GM21423 (cell line): ENCODE measurements around the gene RPAIN.
A peak's percentile ranks its signal among the peaks of the same experiment; 100 is the strongest.

ENCODE experiments used
- ATAC-seq: cut with Tn5 transposase; IDR thresholded peaks from one replicate; pipeline ENCODE4 v1.9.1; 2021; ENCODE audit warnings: mild to moderate bottlenecking, moderate library complexity; ENCODE audit not compliant: unreplicated experiment

RPAIN gene, protein sequence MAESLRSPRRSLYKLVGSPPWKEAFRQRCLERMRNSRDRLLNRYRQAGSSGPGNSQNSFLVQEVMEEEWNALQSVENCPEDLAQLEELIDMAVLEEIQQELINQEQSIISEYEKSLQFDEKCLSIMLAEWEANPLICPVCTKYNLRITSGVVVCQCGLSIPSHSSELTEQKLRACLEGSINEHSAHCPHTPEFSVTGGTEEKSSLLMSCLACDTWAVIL

DNA sequence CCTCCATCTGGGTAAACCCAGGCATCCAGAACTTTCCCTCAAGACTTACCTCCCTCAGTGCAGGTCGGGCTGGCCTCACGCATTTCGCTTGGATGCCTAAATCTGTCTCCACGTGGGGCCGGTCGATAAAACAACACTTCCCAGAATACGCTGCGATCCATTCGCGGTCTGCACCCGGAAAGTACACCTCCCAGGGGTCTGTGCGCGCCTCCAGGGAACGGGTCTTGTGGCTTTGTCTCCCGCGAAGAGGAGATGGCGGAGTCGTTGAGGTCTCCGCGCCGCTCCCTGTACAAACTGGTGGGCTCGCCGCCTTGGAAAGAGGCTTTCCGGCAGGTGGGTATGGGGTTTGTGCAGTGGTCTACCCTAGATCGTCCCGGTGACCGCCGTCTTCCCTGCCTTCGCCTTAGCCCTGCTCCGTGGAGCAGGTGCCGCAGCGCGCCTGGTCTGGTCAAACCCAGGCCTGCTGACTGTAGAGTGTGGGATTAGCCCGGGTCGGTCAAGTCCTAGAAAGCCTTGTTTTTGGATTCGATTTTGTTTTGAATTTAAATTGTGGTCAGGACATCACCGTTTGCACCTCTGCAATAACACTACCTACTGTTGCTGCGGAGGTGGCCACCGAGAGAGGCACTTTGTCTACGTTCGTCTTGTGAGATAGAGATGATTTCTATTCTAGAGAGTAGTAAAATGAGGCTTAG lies at the start of gene RPAIN:
Gene RPAIN, plus strand, starts transcription at position 224 of the 695 bp plus-strand sequence. Its CDS starts 29 bp downstream, at position 253.
- ATAC-seq, result peak; percentile 47

DNA sequence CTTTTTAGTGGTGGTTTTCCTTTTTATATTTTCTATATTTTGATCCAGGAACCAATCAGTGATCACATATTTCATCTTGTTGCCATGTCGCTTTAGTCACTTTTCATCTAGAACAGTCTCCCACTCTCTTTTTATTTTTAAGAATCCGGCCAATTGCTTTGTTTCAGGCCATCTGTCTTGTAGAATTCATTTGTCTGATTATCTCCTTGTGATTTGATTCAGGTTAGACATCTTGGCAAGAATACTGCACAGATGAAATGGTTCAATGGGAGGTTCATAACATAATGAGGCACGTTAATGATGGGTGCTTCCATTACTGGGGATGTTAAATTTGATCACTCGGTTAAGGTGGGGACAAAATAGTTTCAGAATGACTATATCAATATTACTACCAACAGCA lies 49.6 kb upstream of the RPAIN start:
- no peak for ATAC-seq

DNA sequence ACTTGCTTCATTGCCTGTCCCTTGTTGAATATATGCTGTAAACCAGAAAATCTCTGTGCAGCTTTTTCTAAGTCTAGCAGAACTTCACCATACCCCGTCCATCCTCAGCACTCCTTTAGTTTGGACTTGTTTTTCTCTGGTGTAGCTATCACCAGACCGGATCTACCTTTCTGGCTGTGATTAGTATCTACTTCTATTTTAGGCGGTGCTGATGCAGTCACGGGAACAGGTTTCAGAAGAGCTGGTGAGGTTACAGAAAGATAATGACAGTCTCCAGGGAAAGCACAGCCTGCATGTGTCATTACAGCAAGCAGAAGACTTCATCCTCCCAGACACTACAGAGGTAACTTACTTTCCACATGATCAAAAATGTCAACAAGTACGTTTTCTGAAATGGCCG lies 46.9 kb upstream of the RPAIN start:
- ATAC-seq, result no peak

DNA sequence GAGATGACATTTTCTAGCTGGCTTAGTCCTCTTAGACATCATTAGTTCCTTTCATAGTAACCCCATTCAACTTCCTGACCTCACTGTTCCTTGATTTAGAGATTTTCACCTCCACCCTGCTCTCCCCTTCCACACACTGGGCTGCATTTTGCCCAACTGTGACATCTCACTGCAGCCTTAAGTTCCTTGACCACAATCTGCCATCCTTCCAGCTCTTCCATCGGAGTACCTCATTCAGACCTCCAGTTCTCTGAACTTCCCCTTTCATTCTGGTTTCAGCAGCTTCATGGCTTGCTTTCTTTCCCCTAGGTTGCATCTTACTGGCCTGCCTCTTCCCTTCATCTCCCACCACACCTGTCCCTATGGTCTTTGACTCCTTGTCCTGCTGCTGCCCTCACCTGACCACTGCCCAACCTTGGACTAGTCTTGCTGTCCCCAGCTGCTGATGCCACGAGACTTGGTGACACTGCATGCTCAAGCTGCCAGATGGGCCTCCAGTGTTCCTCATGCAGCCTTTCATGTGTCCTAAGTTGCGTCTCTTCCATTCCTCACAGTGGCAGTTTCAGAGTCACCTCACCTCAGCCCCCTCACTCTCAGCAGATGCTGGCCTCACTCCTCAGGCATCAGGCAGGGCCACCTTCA lies 41.3 kb upstream of the RPAIN start:
- ATAC-seq, result no peak

DNA sequence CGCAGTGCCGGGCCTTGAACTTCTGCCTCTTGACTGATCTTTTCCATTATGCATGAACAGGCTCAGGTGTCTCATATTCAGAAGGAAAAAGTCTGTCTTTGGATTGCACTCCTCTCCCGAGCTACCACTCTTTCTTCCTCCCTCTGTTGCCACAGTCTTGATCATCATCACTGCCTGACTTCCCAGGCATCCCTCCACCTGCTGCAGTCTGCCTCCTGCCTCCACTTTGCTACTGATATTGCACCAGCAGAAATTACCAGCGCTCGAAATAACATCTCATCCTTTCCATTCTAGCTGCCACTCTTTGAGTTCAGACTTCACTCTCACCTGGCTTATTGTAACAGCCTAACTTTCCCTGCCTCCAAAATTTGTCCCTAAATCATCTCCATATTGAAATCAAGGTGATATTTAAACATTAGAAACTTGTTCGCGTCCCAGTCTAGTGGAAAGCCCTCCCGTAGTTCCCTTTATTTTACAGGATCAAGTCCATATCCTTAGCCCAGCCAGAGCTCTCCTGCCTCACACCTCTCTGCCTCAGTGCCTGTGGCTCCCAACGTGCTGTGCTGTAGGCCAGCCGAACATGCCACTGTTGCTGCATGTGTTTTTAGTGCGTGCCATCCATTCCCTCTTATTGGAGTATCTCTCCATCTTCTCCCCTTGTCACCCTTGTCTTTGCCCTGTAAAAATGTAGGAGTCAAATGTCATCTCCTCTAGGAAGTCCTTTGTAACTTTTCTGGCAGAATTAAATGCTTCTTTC lies 40.5 kb upstream of the RPAIN start:
- ATAC-seq, result no peak

DNA sequence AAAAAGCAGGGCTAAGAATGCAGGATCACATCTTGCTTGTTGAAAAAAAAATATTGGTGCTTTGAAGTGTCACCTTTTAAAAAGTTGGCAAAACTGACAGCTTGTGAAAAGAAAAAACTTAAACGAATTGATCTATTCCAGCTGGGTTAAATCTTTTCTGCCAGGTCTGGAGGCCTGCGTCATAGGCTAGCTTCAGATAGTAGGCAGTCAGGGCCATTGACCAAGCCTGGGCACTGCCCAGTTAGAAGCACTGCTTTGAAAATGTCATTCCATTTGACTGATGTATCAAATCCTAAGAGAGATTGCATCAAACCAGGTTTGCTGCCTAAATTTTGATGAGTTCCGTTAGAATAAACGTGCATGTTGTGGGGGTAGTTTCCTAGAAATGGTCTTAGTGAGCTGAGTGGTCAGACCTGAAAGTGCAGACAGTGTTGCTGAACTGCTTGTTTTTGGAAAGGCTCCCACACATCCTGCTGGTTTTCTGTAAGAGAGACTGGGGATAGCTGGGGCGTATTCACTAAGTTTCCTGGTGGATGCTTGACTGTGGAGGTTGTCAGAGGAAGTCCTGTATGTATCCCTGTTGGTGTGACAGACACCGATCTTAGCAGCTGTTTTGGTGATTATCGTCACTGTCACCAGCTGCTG lies 39.4 kb upstream of the RPAIN start:
- ATAC-seq, result no peak

DNA sequence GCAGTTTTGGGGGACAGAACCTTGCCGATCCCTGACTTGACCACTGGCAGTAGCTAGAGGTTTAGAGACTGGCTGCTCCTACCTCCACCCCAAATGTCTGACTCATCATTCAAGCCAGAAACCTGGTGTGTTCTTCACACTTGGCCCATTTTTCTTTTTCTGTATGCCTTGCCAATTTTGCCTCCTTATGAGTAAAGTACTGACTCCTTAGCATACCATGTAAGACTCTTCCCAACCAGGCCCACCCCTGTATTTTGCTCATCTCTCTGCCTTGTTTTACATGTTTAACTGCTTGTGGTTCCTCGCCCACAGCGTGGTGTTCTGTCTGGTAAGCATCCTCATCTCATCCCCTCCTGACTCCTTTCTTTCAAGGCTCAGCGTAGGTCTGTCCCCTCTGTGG lies 38.4 kb upstream of the RPAIN start:
- ATAC-seq, result no peak

DNA sequence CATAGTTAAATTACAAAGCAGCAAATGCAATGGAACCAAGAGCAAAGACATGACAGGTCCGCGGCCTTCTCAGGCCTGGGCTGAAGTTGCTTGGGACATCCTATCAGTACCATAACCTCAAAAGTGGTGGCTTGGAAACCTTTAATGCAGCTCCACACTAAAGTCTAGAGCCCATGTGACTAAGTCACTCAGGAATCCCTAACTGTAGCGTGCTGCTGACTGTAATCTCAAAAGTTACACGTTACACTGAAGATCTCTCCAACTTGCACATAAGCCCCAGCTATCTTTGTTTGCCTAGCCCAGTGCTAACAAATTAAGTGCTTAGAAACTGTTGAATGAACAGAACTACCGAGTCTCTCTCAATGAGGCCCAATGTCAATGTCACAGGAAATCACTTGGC lies 28.3 kb upstream of the RPAIN start:
- no peak for ATAC-seq

DNA sequence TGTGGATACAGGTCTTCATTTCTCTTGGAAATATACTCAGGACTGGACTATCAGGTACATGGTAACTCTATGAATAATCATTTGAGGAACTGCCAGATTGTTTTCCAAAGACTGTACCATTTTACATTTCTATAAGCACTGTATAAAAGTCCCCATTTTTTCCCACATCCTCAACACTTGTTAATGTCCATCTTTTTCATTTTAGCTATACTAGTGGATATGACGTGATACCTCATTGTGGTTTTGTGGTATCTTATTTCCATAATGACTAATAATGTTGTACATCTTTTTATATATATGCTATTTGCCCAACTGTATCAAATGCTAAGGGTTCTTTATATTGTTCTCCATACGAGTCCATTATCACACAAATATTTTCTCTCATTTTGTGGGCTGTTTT lies 23.4 kb upstream of the RPAIN start:
- ATAC-seq, result no peak

DNA sequence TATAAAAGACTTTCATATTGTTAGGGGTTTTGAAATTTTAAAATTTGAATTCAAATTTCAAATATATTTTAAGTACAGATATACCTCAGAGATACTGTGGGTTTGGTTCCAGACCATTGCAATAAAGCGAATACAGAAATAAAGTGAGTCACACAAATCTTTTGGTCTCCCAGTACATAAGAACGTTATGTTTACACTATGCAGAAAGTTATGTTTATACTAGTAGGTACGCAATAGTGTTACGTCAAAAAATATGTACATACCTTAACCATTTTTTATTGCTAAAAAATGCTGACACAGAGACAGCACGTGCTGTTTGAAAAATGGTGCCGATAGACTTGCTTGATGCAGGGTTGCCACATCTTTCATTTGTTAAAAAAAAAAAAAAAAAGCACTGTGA lies 20.2 kb upstream of the RPAIN start:
- ATAC-seq, result no peak

DNA sequence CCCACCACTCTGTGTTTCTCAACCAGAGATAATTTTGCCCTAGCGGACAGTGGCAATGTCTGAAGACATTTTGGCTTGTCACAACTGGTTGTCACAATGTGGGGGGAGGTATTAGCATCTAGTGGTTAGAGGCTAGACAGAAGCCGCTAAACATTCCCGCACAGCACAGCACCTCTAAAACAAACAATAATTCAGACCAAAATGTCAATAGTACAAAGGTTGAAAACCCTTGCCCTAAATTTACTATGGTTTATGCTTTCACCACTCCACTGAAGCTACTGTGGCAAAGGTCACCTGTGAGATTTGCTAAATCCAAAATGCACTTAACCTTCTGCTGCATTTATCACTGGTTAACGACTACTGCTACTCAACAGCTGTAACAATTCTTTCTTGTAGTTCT lies 14.6 kb upstream of the RPAIN start:
- ATAC-seq, result no peak

DNA sequence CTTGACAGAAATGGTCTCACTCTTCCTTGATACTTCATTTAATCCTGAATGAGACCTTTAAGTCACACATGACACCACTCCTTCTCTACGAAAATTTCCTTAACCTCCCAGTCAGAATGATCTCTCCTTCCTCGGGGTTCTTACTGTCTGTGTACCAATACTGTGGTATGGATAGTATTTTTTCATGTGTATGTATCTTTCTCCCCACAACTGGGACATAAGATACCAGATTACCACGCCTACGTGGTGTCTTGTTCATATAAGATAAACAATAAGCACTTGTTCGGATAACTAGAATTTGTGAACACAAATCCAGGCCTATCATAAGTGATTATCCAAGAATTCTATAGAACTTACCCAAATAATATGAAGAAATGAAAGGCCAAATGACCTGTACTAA lies 11.8 kb upstream of the RPAIN start:
- ATAC-seq, result no peak

DNA sequence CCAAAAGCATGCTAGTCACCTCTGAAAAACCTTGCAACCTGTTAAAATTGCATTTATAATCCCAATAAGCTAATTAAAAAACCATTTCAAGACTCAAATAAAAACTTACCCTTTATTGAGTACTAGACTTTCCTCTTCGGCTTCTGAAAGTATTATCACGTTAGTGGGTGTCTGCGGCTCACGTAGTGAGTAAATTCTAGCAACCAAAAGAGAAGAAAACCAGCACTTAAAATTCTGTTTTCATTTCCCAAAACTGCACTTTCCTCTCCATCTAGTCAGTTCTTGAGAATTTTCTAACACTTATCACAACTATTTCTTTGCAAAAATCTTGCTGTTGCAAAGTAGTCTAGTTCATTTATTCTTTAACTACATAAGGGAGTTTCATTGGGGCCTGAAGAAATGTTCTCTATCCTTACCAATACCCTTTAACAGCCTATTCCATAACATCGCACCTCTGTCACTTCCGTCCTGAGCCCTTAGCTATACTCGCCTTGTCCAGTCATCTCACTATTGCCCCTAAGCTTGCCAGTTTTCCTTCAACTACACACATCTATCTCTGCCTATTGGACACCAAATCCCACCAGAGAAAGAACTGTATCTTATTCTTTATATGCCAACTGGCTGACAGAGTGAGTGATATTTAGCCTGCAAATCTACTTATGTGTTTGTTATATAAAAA lies 9.2 kb upstream of the RPAIN start:
- ATAC-seq, result no peak

DNA sequence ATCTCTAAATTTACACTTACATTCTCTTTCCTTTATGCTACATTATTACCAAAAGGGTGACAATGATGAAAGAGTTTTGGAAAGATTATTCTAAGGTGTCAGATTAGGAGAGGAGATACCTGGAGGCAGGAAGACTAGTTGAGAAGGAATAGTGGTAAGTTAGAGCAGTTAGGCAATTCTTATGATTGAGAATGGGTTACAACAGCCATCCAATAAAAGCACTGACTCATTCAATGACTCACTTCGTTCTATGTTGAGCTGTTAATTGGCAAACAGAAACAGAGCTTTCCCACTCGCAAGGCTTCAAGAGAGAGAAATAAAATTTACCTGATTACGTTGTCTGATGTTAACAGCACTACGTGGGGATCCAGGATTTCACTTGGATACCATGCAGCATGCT lies 6.3 kb upstream of the RPAIN start:
- no peak for ATAC-seq

DNA sequence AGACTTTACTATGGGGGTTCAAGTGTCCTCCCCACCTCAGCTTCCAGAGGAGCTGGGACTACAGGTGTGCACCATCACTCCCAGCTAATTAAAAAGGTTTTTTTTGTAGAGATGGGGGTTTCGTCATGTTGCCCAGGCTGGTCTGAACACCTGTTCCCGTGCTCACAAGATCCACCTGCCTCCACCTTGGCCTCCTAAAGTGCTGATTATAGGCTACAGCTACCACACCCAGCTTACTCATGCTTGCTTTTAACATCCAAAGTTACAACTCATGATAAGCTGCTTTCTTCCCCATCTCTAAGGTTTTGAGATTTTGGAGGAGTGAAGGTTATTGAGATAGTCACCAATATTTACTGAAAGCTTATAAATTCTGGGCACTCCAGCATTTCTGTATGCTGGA lies 3.1 kb upstream of the RPAIN start:
- no peak for ATAC-seq

DNA sequence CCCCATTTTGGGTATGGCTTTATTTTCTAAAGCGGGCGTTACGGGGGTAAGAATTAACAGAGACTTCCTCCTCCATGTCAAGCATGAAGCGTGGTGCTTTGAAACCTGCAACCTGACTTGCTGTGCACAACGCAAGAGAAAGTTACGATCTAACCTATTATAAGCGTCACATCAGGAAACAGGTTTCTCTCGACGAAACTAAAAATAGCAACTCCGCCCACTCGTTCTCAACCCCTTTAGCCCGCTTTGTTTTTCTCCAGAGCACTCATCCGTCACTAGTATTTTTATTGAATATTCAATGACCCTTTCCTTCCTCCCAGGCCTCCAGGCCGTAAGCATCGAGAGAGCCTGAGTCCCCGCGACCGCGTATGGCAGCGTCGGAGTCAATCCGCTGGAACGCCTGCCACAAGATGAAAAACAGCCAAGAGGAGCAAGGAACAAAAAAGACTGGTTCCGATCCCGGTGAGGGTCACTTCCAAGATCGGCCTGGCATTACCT lies 1.1 kb upstream of the RPAIN start:
- peak; percentile 33 for ATAC-seq

DNA sequence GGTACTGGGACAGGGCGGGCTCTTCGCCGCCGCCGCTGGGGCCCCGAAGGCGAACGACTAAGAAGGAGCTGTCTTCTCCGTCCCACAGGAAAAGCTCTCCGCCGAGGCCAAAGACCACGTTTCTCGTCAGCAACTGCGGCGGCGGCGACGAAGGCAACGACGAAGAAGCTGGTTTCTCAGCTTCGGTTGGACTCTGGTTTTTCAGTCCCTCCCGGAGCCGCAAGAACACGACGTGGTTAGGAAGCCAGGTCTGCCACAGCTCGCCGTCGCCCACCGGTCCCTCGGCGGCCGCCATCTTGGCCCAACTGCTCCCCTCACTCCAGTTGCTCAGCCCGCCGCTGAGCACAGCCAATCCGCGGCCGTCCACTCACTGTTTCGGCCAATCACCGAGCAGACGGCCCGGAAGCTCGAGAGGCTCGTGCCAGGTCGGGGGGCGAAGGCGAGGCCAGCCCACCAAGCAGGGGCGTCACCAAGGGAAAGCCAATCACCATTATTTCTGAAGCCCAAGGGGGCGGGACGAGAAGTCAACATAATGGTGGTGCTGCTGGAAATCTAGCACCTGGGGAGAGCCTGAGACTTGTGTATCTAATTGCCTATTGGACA lies 525 bp upstream of the RPAIN start, which contains the start of gene NUP88:
Gene NUP88, minus strand, starts transcription at position 307 of the 603 bp plus-strand sequence. Its CDS starts 12 bp downstream, at position 295.
- ATAC-seq, result peak; percentile 91

DNA sequence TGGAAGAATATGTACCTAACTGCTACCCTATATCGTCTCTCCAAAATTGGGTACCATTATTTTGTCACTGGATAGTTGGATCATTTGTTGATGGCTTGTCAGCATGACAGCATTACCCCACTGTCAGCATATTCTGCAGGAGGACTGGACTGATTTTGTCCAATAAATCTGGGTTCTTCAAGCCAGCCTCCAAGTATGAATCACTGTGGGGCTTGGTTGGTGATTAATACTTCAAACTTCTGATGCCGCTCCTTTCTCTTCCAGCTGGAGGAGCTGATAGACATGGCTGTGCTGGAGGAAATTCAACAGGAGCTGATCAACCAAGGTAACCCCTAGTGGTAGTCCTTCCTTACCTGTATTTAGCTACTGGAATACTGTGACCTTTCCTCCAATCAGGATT lies 2.5 kb downstream of the RPAIN start:
- ATAC-seq, result no peak

DNA sequence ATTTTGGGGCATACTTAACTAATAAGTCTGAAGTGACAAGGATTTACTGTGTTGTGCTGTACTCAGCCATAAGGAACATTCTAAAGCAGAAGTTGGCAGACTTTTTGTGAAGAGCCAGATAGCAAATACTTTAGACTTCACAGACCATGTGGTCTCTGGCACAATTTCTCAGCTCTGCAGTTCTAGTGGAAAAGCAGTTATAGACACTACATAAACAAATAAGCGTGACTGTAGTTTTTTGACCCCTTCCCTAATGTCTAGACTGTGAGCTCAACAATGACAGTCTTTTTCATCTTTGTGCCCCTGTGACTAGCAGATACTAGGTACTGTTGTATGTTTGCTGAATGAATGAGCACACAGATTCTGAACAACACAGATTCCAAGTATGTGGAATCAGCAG lies 4.9 kb downstream of the RPAIN start:
- ATAC-seq, result no peak

DNA sequence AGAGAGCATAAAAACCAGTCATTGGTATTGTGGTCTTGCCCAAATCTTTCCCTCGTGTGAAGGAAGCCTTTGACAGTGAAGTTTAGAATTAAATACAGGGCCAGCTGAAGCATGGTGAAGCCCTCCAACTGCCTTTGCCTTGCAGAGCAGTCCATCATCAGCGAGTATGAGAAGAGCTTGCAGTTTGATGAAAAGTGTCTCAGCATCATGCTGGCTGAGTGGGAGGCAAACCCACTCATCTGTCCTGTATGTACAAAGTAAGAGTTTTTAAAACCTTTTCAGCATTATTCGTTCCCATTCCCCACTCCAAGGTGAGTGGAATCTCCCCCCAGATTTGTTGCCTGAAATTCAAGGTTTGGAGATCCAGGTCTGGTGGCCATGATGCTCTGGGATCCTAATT lies 5.8 kb downstream of the RPAIN start:
- ATAC-seq, result no peak
